Activated CD4-positive, alpha-beta T cell treated with anti-CD3 and anti-CD28 coated beads for 48 hours (primary cell): ENCODE results near the gene CACNG5.

Experiments used
- DNase-seq: peaks from one replicate; pipeline ENCODE4 v3.0.0-alpha.2; 2020

Gene CACNG5, protein sequence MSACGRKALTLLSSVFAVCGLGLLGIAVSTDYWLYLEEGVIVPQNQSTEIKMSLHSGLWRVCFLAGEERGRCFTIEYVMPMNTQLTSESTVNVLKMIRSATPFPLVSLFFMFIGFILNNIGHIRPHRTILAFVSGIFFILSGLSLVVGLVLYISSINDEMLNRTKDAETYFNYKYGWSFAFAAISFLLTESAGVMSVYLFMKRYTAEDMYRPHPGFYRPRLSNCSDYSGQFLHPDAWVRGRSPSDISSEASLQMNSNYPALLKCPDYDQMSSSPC

DNA sequence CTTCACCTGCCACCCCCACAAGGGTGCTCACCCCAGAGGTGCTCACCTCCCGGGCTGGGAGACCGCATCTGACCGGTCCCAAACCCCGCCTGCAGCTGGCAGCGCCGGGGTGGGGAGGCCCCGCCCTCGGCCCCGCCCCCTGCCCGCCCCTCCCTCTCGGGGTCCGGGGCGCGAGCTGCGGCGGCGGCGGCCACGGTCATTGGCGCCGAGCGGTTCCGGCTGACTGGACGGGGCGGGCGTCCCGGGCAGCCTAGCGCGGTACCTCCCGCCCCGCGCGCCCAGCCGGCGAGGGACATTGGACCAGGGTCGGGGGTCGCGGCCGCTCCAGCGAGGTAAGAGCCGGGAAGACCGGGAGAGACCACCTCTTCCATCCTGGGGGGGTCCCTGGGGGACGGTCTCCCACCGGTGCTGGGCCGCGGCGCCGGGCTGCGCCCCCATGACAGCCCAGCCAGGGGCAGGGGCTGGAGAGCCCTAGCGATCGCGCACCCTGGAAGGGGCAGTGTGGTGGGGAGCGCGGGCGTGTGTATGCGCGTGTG, at the start of gene CACNG5:
Gene CACNG5, plus strand, starts transcription at position 199 of the 536 bp plus-strand sequence. CDS start 42,216 bp downstream, outside the sequence.
- no peak for DNase-seq

DNA sequence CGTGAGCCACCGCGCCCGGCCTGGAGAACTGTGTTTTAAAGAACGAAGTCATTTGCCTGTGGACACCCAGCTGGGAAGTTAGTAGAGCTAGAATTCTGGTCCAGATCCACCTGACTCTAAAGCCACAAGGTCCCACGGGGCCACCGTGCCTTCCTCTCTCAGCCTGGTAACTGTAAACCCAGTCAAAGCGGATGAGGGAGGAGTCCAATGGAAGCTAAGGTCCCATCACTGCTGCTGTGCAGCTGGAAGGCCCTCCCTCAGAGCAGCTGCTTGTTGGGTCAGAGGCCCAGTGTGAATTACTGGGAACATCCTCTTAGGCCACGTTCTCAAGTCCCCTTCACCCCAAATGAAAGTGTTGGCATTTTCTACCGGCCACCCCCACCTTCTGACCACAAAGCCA, 48.8 kb upstream of the CACNG5 start:
- no peak for DNase-seq

DNA sequence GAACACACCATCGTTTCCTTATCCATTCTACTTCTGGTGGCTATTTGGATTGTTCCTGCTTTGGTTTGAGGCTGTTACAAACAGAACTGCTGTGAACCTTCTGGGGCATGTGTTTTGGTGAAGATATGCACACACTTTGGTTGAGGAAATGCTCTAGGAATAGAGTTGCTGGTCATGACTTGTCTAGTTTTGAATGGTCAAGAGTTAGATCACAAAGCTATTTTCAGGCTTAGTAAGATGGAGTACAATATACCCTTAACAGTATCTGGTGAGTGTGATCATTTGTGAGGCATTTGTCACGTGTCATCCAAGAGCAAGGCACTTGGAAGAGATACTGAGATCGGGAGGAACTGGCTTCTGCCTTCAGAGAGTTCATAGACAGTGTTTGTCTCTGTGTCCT, 47.0 kb upstream of the CACNG5 start:
- no peak for DNase-seq

DNA sequence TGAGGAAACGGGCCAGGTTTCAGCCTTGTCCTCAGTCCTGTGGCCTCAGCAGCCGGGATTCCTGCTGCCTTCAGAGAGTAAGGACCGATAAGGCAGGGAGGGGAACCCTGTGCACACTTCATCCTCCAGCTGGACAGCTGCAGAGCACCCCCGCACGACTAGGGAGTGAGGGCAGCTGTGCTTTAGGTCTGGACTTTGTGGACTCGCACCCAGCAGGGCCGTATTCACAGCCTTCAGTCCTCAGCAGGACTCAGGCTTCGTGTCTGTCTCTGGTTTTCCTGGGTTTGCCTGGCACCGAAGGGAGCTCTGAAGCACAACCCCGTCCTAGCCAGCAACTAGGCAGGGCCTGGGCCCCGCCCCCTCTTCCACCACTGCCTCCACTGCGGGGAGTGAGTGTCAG, 45.8 kb upstream of the CACNG5 start:
- DNase-seq: no peak

DNA sequence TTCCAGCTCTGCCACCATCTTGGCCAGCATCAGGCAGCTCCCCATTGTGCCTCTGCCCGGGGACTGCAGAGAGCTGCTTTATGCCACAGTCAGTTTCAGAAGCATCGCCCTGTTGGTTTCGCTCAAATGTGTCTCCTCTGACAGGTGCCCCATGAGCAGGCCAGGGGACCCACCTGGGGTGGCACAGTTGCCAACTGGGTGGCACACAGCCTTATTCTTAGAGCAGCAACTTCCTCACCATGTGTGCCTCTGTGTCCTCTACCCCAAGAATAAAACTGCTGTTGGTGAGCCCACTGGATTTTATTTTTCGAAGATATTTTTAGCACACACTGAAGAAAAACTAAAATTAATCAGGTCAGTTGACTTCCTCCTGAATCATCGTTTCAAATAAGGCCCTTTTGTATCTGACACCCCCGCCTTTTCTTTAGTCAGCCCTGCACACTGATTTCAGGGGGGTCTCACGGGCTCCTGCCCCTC, 44.9 kb upstream of the CACNG5 start:
- DNase-seq: no peak

DNA sequence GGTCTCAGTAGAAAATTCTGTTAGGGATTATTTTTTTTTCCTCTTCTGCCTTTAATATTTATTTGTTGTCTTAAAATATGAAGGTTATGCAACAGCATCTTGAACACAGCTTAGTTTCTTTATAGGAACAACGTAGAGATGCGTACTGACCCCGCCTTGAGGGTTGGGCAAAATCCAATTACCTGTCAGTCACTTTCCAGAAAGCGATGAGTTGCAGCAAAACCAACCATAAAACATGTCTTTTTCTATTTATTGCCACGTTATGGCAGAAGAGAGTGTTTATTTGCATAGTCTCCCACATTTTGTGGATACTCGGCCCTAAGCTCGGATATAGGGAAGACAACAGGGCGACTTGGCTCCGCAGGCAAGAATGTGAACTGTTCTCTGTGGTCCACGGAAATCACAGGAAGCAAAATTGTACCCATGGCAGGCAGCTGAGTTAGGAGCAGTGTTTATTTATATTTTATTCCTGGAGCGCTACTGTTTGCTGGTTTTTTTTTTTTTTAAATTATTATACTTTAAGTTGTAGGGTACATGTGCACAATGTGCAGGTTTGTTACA, 44.3 kb upstream of the CACNG5 start:
- no peak for DNase-seq

DNA sequence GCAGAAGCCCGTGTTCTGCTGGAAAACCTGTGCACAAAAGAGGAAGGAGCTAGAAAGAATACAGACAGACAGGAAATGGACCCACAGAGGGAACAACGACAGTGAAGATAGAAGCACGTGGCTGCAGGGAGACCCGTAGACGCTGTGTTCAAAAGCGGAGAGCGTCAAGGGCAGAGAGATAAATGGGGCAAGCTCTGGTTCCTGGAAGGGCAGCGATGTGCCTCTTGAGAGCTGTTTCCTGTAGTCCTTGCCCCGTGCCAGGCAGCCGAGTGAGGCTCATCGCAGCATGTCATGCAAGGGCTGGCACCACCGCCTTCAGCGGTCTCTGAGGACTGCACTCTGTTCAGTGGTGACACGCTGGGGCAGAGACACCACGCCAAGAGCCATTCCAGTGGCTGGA, 43.6 kb upstream of the CACNG5 start:
- no peak for DNase-seq

DNA sequence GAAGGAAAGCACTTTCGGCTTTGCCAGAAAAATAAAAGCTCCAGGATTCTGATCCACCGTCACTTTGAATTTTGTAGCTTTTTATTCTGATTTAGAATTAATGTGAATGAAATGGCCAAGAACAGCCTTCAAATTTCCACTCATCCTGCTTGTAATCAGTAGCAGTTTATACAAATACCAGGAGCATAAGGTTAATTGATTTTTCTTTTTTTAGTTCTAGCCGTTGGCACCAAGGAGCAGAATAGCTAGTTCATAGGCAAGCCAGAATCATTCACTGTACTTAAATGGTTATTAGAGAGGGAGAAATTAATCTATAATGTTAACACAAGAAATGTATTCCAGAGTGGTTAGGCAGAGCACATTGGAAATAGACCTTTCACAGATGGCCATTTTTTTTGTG, 41.1 kb upstream of the CACNG5 start:
- DNase-seq: no peak

DNA sequence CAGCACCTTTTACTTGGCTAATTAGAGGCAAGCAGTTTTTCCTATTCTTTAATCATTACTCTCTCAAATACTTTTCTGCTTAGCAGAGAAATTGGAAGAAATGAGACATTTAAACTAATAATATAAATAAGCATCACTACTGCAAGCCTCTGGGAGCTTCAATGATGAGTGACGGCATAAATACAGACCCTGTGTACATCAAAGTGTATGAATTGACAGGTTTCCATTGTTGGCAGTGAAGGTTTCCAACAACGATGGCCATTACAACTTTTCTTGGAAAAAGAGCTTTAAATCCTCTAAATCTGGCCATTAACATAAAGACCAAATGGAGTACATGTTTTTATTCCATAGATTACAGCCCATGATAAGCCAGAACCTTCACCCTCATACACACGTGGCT, 39.4 kb upstream of the CACNG5 start:
- no peak for DNase-seq

DNA sequence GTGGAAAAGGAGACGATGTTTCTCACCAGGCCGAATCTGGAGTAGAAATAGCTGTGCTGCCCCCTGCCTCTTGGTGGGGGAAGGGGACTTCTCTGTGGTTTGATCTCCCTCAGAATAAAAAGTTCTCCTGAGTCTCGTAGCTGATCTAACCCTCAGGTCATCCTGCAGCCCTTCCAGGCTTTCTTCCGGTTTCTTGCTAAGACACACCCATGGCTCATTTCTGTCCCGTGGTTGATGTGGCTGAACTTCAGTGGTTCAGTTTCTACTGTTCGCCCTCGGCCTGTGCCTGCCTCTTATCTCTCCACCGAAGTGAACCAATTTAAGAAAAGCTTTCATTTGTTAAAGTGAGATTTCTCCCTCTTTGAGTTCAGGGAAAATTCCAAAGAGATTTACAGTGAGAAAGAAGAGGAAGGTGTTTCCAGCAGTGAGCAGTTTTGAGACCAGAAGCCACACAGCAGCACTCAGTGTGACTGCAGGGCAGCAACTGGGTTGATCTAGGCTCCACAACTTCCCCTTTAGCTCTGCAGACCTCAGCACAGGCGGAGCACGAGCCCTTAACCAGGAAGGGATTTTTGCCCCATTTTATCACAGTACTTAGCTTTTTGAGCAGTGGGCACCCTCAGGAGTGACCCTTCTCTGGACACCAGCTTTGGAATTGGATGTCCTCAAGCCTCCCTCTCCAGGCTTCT, 34.9 kb upstream of the CACNG5 start:
- DNase-seq: no peak

DNA sequence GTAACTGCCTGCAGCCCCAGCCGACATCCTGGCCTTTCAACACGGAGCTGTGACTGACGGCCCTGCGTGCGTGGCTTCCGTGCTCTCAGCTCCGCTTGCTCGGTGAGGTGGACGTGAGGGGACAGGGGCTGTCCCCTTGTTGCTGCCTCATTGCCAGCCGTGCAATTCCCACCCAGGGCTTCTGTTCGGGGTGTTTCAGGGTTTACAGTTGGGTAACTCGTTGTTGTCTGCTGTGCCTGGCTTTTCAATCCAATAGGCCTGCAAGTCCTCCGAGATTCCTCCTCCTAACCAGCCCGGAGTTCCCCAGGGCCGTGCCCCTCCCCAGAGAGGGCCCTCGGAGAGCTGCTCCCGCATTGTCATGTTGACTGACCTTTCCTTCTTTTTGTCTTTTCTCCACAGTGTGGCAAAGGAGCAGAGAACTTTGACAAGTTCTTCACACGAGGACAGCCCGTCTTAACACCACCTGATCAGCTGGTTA, 31.4 kb upstream of the CACNG5 start:
- no peak for DNase-seq

DNA sequence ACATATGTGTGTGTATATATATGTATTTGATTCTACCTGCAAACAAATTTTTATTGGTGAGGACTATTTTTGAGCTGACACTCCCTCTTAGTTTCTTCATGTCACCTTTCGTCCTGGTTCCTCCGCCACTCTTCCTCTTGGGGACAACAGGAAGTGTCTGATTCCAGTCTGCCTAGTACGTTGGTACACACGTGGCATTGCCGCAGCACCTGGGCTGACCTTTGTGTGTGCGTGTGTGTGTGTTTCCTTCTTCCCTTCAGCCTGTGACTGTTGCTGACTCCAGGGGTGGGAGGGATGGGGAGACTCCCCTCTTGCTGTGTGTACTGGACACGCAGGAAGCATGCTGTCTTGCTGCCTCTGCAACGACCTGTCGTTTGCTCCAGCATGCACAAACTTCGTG, 29.4 kb upstream of the CACNG5 start:
- DNase-seq: no peak

DNA sequence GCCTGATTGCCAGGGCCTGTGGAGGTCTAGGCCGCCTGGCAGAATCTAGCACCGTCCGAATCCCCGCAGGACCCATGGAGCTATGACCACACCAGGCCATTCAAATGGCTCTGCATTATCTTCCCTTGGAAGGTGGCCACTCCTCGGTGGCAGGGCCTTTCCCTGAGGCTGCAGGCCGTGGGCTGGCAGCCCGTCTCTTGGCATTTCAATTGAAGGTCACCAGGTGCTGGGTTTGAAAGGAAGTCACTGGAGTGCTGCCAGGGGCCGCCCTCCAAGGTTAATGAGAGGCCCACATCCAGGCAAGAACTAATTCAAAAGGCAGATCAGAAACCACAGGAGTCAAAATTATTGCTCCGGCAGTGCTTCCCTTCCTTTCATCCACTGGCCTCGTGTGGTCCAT, 27.7 kb upstream of the CACNG5 start:
- no peak for DNase-seq

DNA sequence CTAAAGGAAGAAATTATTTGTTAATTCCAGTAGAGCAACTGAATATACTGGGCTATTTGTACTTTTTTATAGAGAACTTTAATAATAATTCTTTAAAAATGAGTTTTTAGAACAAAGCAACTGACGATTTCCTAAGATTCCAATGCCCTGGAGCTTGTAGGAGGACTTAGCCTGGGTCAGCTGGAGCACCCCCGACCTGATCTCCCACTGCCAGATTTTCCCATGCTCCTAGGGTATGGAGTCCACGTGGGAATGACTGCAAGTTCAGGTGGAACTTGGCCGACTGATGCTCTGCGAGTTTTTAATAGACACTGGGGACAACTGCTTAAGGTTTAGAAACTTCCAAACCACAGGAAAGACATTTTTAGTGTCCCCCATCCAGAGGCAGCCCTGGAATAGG, 25.5 kb upstream of the CACNG5 start:
- no peak for DNase-seq

DNA sequence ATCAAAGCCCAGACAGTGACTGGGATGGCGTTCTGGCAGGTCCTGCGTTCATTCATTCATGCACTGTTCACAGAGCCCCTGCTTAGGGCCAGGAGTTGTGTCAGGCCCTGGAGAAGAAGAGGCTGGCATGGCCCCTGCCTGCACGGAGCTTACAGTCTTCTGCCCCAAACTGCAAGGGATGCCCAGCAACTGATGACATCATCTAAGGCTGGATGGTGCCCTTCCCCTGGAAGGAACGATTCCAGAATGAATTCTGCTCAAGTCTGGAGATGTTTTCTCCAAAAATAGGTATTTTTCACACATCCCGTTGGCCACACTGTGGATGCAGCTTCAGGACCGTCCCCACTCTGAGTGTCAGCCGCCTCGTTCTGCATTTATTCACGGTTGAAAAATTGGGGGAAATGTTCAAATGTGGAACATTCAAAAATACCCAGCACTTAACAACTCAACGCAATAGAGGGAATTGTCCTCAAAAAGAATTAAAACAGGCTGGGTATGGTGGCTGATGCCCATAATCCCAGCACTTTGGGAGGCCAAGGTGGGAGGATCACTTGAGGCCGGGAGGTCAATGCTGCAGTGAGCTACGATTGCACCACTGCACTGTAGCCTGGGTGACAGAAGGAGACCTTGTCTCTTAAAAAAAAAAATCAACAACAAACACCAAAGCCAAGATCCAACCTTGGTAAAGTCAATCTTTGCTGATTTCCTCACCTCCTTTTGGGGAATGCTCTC, 23.8 kb upstream of the CACNG5 start:
- DNase-seq: no peak

DNA sequence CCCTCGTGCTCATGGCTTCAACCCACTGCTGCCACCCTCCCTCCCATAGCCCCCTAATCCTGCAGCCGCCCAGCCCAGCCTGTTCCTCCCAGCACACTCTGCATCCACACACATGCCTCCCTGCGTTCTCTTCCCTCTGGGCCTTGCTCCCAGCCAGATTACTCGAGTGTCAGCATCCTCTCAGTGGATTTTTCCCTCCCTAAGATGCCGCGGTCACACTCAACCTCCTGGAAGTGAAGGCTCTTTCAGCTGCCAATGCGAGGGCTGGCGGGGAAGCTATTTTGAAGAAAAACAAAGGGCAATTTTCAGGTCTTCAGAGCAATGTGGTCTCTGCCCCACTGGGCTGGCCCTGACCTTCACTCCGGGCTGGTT, 23.2 kb upstream of the CACNG5 start:
- no peak for DNase-seq

DNA sequence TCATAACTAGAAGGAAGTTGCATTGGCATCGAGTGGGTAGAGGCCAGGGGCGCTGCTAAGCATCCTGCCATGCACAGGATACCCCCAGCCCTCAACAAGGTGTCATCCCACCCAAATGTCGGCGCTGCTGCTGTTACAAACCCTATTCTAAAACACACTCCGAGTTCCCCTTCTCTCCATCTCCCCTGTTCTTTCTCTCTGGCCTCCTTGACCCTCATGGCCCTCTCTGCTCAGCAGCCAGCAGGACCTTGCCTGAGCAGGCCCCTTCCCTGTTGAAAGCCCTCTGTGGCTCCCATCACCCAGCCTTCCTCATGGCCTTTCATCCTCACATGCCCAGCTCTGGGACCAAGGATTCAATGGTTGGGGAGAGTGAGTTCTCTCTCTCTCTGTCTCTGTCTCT, 22.3 kb upstream of the CACNG5 start:
- no peak for DNase-seq

DNA sequence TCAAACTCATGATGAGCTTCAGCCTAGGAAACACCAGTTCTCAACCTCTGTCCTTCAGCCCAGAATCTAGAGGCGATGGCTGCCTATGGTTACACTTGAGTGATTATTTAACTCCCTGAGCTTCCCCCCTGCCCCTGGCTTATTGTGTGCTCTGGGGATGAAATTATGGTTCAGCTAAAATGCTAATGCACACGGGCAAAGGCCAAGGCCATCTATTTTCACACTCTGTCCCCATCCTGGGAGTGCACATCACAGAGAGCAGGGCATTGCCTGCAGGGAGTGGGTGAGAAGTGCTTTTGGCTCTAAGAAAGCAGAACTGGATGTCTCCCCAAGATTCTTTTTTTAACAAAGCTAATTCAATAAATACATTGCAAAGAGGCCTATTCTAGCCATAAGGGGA, 21.6 kb upstream of the CACNG5 start:
- no peak for DNase-seq

DNA sequence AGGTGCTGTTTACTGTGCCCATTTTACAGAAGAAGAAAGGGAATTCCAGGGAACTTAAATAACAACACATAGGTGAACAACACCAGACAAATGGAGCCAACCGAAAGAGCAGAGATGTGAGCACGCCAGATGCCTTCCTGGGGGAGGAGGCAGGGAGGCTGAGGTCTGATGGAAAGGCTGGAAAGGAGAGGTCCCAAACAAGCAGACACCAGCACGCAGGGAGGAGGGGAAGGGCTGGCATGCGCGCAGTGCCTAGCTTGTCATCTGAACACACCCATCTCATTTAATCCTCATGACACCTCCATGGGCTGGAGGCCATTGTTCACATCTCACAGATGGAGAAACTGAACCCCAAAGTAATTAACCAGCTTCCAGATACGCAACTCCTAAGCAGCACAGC, 20.9 kb upstream of the CACNG5 start:
- DNase-seq: no peak

DNA sequence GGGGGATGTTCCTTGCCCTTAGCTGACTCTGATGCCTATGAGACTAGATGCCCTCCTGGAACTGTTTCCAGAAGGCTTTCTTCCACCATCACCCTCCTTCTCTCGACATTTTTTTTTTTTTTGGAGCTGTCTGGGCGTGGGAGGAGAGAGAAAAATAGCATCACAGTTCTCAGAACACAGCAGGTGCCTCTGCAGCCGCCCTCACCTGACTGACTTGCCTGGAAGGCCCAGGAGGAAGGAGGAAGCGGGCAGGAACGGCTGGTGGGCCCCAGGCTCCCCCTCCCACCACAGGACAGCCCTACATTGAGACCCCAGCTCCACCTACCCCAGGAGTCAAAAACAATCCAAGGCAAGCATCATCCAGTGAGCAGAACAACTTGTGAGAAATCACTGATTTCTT, 20.3 kb upstream of the CACNG5 start:
- DNase-seq: no peak

DNA sequence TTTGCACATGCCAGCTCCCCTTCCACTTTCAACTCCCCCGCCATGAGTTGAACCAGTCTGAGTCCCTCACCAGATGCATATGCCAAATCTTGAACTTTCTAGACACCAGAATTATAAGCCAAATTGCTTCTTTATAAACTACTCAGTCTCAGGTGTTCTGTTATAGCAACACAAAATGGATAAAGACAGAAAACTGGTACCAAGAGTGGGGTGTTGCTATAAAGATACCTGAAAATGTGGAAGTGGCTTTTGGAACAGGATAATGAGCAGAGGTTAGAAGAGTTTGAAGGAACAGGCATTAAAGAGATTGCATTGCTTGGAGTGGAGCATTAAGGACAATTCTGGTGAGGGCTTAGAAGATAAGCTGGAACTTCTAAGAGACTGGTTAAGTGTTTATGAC, 17.2 kb upstream of the CACNG5 start:
- no peak for DNase-seq

DNA sequence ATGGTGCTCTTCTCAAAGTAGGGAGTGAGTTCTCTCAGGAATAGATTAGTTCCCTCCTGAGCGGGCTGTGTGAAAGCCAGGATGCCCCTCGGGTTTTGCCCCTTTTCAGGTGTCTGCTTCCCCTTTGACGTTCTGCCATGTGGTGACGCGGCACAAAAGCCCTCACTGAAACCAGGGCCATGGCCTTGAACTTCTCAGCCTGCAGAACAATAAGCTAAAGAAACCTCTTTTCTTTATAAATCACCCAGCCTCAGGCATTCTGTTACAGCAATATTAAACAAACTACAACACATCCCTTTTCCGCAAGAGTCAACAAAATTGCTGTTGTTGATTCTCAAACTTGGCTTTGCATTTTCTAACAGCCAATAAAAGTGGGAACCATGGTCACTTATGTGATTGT, 15.5 kb upstream of the CACNG5 start:
- no peak for DNase-seq

DNA sequence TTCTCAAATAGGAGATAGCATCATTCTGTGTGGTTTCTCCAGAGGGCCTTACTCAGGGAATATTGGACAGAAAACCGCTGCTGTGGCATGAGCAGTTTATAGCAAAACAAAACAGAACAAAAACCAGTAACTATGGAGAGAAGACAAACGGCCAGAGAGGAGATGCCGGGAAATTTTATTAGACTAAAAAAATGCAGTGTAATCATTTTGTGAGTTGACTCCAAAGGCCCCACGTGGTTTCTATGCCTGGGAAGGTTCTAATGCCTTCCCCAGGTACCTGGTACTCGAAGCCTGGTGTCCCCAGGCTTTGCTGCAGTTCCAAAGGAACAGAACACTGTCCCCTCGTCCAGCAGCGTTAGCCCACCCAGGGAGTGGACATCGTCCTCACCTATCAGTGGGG, 12.9 kb upstream of the CACNG5 start:
- no peak for DNase-seq
